ENCODE results near the gene HOXA10. TPM values are rescaled to one million over a fixed set of nuclear protein-coding genes. Genes with fewer than 3 reads are reported as not detected.

Gene HOXA10
- total RNA-seq, 1 experiment from 2014 or later, result 3.9 TPM

DNA sequence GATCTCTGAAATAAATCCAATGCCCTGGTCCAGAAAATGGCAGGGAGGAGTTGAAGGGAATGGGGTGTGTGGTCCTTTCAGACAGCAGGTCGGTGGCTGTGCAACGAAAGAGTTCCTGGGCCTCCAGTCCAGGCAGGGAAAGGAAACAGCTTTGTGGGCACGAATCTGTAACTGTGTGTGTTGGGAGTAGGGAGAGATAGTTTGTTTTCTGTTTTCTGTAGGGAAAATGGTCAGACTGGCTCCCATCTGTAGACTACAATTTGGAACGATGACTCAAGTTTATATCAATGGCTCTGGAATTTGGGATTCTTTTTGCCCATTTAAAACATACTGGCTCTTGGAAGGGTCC lies 6.2 kb downstream of the HOXA10 start:
- H3K4me1 Mint-ChIP-seq (ENCODE audit: insufficient read depth, unreplicated experiment), result peaks cover 20% of the 10 kb centered on the region
- BruUV-seq (replicated peaks), result no TSS peak
- no peak for DNase-seq (ENCODE audit: unreplicated experiment)
- peaks cover 18% of the 10 kb centered on the region for H3K36me3 Mint-ChIP-seq (ENCODE audit: insufficient read depth, unreplicated experiment)
- TF ChIP-seq, protein P1, sequence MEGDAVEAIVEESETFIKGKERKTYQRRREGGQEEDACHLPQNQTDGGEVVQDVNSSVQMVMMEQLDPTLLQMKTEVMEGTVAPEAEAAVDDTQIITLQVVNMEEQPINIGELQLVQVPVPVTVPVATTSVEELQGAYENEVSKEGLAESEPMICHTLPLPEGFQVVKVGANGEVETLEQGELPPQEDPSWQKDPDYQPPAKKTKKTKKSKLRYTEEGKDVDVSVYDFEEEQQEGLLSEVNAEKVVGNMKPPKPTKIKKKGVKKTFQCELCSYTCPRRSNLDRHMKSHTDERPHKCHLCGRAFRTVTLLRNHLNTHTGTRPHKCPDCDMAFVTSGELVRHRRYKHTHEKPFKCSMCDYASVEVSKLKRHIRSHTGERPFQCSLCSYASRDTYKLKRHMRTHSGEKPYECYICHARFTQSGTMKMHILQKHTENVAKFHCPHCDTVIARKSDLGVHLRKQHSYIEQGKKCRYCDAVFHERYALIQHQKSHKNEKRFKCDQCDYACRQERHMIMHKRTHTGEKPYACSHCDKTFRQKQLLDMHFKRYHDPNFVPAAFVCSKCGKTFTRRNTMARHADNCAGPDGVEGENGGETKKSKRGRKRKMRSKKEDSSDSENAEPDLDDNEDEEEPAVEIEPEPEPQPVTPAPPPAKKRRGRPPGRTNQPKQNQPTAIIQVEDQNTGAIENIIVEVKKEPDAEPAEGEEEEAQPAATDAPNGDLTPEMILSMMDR (IDR thresholded peaks at IDR 0.05; ENCODE audit: unreplicated experiment), result no peak
- no peak overlapping the region for H3K4me3 Mint-ChIP-seq (ENCODE audit: unreplicated experiment)
- ChIA-PET CTCF (interaction anchor here (0.6 to 1.6 kb wide), 5 partner anchors 12 to 645 kb away, joined by 3 to 9 read pairs (median 4); no protein-coding TSS in a partner anchor), POLR2A (interaction anchor here (0.5 to 6.3 kb wide), 7 partner anchors 9 to 1227 kb away, joined by 3 to 36 read pairs (median 4); partner anchors contain the start of gene HOXA6)
- H3K27me3 Mint-ChIP-seq (ENCODE audit: insufficient read depth, unreplicated experiment), result no peaks in the 10 kb centered on the region
- intact Hi-C loops (cut with micrococcal nuclease), result no loop called here
- peak overlapping the region; percentile 25 for H3K27ac Mint-ChIP-seq (ENCODE audit: low read depth, unreplicated experiment)
- no peaks in the 10 kb centered on the region for H3K9me3 Mint-ChIP-seq (ENCODE audit: unreplicated experiment)

DNA sequence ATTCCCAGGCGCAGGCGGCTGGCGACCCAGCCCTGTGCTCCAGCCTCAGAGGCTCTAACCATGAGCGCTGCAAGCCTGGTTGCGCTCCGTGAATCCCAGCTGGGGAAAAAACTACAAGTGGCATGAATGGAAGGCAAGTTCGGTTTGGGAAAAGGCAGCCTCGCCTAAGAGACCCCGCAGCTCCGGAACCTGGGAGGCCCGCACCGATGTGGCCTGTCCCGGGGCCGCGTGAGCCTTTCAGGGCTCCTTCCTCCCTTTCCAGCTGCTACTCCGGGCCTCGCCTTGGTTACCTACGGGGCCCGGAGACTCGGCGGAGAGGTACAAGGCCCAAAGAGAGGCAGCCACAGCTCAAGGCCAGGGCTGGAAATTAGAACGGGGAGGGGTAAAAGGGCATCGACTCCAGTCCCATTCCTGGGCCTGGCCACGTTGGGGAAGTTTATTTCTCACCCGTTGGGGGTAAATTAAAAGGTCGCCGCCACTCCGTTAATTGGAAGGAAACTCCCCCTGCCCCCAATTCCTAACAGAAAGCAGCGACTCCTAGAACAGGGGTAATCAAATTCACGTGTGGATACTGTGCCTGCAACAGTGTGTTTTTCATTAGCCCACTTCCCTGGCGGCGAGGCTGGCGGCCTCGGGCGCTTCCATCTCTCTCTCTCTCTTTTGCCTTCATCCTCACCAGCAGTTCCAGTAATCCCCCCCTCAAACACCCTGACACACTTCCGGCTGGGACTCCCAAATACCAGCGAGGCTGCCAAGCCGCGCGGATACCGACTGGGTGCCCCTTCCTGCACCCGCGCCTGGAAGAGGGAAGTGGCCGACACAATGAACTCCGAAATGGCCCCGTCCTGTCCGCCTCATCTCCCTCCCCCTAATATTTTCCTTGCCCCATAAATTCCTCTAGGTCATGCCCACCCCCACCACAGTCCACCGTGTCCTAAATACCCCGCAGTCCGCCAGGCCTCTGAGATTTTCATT lies 7.3 kb downstream of the HOXA10 start:
- no peak overlapping the region for H3K4me3 Mint-ChIP-seq (ENCODE audit: unreplicated experiment)
- peaks cover 13% of the 10 kb centered on the region for H3K36me3 Mint-ChIP-seq (ENCODE audit: insufficient read depth, unreplicated experiment)
- H3K27ac Mint-ChIP-seq (ENCODE audit: low read depth, unreplicated experiment), result no peak overlapping the region
- TF ChIP-seq, protein P1 (IDR thresholded peaks at IDR 0.05; ENCODE audit: unreplicated experiment), result no peak
- intact Hi-C loops (cut with micrococcal nuclease), result no loop called here
- ChIA-PET POLR2A (interaction anchor here (0.5 to 1.7 kb wide), 4 partner anchors 8 to 608 kb away, joined by 3 to 5 read pairs (median 4); no protein-coding TSS in a partner anchor), CTCF (interaction anchor here (0.5 to 1.6 kb wide), 4 partner anchors 16 to 472 kb away, joined by 3 to 7 read pairs (median 4); no protein-coding TSS in a partner anchor)
- no peaks in the 10 kb centered on the region for H3K27me3 Mint-ChIP-seq (ENCODE audit: insufficient read depth, unreplicated experiment)
- peaks cover 13% of the 10 kb centered on the region for H3K4me1 Mint-ChIP-seq (ENCODE audit: insufficient read depth, unreplicated experiment)
- no peak for DNase-seq (ENCODE audit: unreplicated experiment)
- BruUV-seq (replicated peaks), result no TSS peak
- H3K9me3 Mint-ChIP-seq (ENCODE audit: unreplicated experiment), result no peaks in the 10 kb centered on the region

DNA sequence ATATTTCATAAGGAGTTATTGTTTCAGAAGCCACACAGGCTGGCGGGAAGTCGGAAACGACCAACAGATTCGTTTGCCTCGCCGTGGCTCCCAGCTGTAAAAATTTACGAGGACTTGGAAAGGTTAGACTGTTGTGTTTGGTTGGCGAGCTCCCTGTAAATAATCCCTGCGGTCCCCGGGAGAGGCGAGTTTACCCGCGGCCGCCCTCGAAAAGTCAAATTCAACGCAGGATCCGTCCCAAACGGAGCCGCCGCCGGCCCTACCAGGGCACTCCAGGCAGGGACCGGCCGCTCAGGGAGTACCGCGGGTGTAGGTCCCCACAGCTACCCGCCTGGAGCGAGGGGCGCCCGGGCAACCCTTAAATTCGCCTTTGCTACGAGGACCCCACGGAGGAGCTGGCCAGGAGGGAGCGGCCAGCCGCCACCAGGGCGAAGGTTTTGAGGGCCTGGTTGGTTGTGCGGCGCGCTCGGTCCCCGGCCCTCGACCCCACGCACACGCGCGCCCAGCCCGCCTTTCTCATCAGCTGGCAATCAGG lies 8.1 kb downstream of the HOXA10 start:
- H3K4me1 Mint-ChIP-seq (ENCODE audit: insufficient read depth, unreplicated experiment), result peaks cover 8% of the 10 kb centered on the region
- H3K9me3 Mint-ChIP-seq (ENCODE audit: unreplicated experiment), result no peaks in the 10 kb centered on the region
- TF ChIP-seq, protein P1 (IDR thresholded peaks at IDR 0.05; ENCODE audit: unreplicated experiment), result no peak
- no peaks in the 10 kb centered on the region for H3K27me3 Mint-ChIP-seq (ENCODE audit: insufficient read depth, unreplicated experiment)
- peak overlapping the region; percentile 84 for H3K4me3 Mint-ChIP-seq (ENCODE audit: unreplicated experiment)
- peak overlapping the region; percentile 27 for H3K27ac Mint-ChIP-seq (ENCODE audit: low read depth, unreplicated experiment)
- ChIA-PET POLR2A (interaction anchor here (0.5 to 1.7 kb wide), 4 partner anchors 15 to 487 kb away, joined by 3 to 5 read pairs (median 3); no protein-coding TSS in a partner anchor), CTCF (interaction anchor here (0.5 to 1.6 kb wide), 4 partner anchors 16 to 494 kb away, joined by 3 to 7 read pairs (median 4); no protein-coding TSS in a partner anchor)
- peaks cover 8% of the 10 kb centered on the region for H3K36me3 Mint-ChIP-seq (ENCODE audit: insufficient read depth, unreplicated experiment)
- DNase-seq (ENCODE audit: unreplicated experiment), result no peak
- BruUV-seq (replicated peaks), result no TSS peak
- intact Hi-C loops (cut with micrococcal nuclease), result no loop called here
